SK-N-DZ (cell line): ENCODE measurements around the gene SIVA1.
A peak's percentile ranks its signal among the peaks of the same experiment; 100 is the strongest.

Experiments used
- DNase-seq: peaks from one replicate; pipeline ENCODE4 v3.0.0-alpha.2; 2015; ENCODE audit warnings: low spot score

The SIVA1 gene

DNA sequence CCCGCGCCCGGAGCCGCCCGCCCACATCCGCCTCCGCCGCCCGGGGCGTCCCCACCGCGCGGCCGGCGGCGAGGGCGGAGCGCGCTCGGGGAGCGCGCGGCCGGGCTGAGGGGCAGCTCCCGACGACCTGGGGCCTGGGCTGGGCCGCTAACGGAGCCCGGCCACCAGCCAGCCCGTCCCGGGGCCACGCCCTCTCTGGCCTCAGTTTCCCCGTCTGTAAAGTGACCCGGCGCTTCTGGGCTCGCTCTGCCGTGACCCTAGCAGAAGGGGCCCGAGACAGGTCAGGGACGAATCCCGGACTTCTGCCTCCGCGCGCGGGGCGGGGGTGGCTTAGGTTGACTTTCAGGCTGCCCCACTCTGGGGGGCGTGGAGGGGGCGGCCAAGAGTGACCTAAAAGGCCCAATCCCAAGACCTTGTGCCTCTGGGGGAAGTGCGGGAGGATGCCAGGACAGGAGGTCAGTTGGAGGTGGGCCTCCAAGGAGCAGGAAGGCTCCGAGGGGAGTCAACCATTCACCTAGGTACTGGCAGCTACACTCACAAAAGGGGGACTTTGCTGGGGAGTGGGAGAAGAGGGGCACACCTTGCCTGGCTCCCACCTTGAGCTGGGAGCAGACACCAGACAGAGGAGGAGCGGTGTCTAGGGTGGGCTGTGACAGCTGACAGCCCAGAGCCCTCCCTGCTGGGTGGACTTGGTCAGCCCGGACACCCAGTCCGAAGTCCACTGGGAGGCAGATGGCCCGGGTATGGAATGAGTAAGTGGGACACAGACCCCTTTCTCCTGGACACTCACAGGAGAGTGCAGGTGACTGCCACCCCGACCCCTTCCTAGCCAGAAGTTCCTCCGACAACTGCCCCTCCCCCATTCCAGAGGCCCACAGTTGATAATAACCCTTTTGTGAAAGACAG, 43.1 kb downstream of the SIVA1 start:
- no peak for DNase-seq

DNA sequence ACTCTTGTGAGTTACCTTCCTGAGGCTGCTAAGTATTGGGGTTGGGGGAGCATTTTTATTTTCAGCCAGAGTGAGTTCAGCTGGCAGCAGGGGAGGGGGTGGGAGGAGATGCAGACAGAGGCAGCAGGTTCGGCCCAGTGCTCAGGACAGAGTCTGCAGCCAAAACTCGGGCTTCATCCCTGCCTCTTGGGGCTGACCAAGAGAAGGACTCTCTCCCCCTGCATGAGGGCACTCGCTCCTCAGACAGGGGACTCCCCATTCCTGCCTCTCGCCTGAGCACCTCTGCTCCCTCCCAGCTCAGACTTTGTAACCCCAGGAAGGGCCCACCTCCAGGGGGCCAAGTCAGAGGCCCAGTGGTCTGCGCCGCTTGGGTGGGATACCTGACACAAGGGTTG, 43.7 kb downstream of the SIVA1 start:
- DNase-seq: no peak

DNA sequence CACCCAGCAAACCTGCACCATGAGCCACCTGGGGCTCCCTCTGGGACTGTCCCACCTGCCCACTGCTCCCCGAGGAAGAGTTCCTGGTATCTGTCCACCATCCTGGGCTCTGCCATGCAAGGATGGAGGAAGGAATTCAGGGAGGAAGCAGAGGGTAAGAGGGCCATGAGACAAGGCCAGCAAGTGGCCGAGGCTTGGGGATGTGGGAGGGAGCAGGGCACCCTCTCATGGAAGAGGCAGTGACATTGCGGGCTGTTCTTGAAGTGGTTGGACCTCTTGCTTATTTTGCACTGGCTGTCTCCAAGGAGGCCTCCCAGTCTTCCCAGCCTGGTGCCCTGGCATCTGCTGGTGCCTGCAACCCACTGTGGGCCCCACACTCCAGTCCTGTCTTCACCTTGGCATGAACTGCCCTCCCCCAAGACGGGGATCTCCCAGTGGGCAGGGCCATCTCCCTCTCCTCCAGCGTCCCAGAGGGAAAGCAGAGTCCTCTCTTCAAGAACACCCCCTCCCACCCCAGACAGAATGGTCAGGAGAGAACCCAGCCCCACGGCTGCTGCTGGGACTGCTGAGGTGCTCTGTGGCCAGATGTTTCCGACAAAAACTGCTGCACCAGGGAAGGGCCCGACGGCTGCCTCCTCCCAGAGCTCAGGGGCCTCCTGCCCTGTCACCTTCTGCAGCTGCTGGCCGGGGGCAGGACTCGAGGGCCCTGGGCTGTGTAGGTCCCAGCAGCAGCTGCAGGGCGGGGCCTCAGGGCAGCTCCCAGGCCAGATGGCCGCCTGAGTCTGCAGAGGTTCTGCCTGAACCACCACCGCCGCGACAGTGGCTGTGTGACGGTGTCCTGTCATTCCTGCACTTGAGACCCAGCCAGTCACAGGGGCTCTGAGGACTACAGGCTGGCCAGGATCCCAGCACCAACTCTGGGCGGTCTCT, 44.4 kb downstream of the SIVA1 start:
- peak; percentile 60 for DNase-seq

DNA sequence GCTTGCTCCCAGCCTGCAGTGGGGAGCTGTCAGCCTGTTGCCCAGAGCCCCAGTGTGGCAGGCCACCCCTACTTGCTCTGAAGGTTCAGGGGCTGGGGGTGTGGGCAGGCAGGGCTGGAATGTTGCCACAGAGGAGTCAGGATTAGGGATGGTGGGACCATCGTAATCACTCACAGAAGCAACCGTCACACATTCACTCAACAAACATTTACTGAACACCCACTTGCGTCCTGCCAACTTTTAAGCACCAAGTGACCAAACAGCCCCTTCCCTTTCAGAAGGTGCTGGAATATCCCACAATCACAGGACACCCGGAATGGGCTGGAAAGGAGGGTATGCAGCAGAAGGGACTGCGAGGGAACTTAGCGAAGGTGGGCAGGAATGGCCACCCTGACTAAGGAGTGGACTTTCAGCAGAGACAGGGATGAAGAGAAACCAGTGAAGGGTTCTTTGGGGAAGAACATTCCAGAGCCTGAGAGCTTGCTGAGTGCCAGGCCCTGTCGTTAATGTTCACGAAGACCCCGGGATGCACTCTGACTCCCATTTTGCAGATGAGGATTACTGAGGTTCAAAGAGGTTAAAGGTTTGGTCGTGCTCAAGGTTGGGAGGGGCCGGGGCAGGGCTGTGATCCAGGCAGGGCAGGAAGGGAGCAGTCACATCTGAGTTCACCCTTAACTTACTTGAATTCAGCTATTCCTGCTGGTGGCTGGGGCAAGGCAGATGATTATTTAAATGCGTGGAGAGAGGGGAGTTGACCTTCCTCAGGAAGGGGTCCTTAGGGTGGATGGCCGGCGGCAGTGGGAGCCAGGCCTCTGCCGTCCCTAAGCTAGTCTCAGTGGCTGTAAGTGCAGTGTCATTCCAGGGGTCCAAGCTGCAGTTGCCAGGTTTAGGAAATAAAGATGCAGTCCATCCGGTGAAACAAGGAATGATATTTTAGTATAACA, 45.6 kb downstream of the SIVA1 start:
- DNase-seq: no peak

DNA sequence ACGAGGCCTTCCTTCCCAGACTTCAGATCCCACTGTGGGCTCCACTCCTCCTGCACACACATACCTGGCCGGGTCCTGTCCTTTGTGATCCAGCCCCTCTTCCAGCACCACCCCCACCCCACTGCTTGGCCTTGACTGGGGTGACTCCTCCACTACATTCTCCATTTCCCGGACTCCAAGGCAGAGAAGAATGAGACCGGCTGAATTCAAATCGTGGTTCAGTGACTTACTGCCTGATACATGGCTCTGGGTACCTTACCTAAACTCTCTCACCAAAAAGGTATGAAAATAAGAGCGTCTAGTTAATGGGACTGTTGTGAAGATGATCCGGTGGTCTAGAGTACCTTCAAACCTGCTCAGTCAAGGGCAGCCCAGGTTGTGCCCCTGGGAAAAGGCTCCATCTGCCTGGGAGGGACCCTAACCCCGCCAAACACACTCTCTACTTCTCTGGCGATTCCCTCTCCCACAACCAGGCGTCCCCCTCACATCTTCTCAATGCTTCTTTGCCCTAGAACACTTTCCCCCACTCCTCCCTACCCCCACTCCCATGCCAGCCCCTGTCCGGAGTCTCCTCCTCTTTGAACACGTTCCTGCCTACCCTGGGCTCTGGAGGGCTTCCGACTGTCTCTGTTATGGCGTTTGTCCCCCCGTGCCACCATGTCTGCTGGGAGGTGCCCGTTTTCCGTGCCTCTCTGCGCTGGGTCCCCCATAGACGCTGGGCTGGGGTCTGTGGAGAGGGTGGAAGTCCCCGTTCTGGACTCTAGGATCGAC, 46.5 kb downstream of the SIVA1 start:
- peak; percentile 48 for DNase-seq

DNA sequence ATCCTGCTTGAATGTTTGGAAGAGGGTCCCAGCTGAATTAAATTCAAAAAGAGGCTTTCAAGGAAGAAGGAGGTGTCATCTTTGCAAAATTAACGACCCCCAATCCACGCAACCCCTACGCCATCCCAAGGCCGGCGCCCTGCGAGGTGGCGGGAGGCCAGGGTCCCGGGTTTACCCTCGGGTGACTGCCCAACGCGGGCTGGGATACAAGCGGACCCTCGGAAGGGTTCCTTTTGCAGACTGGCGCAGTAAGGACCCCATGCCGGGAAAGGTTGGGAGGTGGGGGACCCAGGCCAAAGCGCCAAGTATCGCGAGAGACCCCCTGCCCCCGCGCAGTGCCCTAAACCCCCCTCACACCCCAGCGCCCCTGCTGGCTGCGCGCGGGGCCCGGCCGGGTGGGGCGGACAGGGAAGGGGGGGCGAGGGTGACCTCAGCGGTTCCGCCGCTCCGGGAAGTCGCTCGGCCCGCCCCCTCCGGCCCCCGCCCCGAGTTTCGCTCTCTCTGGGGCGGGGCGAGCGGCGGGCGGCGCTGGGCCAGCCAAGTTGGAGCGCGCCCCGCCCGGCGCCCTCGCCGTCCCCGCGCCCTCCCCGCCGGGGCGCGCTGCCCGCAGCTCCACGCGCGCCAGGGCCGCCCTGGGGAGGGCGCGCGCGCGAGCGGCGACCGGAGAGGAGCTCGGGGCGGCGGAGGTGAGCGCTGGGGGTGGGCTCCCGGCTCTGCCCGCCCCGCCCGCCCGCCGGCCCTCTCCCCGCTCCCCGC, 47.2 kb downstream of the SIVA1 start:
- DNase-seq: peak; percentile 48

DNA sequence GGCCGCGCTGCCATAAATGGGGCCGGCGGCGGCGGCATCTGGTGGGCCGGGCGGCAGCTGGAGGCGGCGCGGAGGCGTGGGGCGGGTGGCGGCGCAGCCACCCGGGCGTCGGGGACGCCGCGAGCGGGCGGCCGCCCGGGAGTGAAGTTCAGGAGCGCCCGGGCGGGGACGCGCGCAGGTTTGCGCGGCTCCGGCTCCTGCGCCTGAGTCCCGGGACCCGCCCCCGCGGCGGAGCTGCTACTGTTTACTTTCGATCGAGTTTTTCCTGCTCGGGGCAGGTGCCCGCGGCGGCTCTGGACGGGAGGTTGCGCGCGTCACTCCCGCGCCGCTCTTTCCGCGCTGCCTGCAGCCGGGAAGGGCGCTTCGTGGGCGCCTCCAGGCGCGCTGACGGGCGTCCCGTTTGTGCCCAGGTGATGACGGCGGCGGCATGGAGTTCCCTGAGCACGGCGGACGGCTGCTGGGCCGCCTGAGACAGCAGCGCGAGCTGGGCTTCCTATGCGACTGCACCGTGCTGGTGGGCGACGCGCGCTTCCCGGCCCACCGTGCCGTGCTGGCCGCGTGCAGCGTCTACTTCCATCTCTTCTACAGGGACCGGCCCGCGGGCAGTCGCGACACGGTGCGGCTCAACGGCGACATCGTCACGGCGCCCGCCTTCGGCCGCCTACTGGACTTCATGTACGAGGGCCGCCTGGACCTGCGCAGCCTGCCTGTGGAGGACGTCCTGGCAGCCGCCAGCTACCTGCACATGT, 48.0 kb downstream of the SIVA1 start, which contains the start of gene ZBTB42:
TSS of gene ZBTB42 (plus strand) at position 331 of the 749 bp plus-strand sequence. CDS start at position 428, 97 bp downstream.
- DNase-seq: no peak

DNA sequence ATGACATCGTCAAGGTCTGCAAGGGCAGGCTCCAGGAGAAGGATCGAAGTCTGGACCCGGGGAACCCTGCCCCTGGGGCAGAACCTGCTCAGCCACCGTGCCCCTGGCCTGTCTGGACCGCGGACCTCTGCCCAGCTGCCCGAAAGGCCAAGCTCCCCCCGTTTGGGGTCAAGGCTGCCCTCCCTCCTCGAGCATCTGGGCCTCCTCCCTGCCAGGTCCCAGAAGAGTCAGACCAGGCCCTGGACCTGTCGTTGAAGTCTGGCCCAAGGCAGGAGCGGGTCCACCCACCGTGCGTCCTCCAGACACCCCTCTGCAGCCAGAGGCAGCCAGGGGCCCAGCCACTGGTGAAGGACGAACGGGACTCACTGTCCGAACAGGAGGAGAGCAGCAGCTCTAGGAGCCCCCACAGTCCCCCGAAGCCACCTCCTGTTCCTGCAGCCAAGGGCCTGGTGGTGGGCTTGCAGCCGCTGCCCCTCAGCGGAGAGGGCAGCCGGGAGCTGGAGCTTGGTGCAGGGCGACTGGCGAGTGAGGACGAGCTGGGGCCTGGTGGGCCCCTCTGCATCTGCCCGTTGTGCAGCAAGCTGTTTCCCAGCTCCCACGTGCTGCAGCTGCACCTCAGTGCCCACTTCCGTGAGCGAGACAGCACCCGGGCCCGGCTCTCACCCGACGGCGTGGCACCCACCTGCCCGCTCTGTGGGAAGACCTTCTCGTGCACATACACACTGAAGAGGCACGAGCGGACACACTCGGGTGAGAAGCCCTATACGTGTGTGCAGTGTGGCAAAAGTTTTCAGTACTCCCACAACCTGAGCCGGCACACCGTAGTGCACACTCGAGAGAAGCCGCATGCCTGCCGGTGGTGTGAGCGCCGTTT, 48.8 kb downstream of the SIVA1 start:
- DNase-seq: no peak

DNA sequence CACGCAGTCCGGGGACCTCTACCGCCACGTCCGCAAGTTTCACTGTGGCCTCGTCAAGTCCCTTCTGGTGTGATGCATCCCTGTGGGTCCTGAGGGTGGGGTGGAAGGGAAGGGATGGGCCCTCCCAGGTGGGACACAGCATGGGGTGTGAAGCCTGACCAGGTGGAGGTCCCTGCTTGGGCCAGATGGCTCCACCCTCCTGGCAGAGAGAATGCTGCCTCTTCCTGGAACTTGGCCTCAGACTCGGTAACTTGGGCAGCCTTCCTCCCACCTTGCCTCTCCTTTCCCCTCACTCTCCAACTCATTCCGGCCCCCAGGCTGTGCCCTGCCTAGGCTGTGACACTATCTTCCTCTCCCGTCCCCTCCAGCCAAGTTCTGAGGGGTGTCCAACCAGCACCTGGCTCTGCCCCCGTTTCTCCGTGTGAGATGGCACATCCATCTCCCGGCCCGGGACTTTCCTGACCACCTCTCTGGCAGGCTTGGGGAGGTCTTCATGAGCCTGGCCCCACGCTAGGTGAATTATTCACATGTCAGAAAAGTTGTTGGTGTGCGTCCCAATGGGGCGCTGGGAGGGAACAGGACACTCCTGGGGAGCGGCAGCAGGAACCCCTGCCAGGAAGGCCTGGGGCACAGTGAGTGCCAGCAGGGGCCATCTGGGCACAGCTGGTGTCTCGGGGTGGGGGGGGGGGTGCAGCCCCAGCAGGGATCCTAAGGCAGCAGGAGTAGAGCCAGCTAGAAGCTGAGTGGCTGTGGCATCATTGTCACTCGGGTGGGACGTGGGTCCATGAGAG, 49.6 kb downstream of the SIVA1 start:
- no peak for DNase-seq

DNA sequence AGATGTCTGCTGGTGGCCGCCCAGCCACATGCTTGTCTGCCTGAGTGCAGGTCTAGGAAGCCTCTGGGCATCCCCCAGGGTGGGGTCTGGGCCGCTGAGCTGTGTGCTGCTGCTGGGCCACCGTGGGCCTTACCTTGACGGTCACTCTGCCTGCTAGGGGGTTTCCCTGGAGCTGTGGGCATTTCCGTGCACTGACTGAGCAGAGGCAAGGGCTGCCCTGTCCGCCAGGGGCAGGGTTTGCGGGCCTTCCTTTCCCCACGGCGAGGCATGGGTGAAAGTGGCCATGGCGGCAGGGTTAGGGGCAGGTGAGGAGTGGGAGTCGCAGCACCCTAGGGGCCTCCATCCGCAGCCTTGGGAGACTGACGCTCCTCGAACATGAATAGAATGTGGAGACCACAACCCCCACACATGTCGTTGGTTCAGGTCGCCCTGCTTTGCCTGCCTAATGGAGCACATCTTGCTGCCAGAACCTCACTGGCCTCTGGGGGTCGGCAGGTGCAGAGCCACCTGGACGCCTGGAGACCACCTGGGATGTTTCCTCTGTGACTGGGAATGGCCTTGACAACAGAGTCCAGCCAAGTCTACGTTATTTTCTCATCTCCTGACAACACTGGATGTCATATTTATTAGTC, 50.4 kb downstream of the SIVA1 start:
- no peak for DNase-seq

DNA sequence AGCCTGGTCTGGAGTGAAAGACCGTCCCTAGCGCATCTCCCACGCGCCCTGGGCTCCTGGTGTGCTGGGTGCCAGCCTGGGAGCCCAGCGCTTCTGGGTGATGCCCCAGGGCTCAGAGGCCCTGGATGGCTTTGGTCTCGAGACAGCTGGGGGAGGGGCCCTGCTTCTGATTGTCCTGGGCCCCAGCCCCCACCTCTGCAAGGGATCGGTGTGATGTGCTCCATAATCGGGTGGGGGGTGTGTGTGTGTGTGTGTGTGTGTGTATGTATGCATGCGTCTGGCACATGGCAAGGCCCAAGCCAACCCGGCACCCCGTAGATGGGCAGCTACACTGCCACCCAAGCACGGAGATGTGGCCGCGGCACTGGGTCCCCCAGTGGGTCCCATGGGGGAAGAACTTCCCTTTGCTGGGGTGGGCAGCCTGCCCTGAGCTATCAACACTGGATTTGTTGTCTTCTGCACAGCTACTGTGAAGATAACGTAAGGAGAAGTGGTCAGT, 51.0 kb downstream of the SIVA1 start:
- no peak for DNase-seq

DNA sequence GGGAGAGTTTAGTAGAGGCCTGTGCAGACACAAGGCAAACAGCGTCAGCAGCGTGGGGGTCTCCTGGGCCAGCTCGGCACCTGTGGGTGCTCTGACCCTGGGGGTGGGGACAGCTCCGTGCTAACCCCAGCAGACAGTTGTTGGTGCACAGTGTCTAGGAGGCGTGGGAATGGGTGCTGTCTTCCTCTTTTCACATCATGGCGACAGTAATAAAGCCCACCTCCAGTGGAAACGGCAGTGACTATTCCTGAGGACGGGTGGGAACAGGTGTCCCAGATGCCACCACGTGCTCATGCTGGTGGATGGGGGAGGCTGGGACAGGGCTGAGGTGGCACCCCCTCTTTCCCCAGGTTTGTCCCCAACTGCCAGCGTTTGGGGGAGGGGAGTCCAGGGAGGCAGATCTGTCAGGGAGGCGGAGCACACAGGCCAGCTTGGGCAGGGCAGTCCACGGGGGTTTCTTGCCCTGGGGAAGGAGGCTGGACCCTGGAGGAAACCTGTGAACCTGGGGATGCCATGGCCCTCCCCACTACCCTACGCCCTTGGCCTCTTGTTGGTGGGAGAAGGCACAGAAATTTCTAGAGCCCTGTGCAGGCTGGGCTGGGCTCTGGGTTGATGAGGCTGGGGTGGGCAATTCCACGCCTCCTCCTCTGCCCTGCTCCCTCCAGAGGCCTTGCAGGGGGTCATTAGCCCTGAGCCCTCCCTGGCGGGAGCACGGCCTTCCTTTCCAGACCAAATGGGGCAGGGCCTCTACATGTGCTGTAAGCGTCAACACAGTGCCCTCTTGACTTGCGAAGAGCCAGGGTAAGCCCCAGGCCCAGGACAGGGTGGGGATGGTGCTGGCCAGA, 51.8 kb downstream of the SIVA1 start:
- no peak for DNase-seq

DNA sequence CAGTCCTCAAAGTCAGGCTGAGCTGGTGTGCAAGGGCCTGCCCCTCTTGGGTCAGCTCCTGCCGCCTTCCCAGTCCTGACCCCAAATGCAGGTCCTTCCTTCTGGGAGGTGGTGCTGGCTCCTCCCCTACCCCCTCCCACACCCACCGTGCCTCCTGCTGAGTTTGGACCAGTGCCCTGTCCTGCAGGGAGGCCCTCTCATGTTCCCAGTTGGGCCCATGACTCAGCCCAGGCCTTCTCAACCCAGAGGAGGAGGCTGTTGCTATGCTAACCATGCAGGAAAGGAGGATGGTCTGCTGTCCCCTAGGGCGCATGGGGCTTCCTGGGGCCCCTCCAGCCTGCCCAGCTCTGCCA, 52.4 kb downstream of the SIVA1 start:
- no peak for DNase-seq

DNA sequence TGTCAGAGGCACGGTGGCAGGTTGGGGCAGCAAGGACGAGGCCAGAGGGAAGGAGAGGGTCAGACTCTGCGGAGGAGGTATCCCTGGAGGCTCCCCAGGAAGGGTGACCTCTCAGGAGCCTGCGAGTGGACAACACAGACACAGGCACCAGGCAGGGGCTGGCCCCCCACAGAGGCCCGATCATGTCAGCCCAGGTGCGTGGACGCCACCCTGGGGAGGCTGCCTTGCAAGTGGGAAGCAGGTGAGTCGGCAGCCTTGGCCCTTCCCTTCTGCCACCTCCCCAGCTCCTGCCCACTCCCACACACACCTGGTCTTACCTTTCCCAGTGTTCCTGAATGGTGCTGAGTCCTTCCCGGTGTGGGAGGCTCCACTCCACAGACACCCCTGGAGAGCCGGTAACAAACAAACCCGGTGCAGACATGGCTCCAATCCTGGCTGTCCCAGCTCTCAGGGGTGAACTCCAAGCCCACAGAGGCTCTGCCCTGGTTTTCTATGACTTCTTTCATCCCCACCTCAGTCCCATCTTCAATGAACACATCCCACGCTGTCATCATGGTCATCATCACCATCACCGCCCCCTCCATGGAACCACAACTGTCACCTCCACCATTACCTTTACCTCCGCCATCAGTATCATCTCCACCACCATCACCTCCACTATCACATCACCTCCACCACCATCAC, 53.1 kb downstream of the SIVA1 start:
- DNase-seq: no peak
